ENCODE measurements around the gene LYPD8. TPM values are rescaled to one million over a fixed set of nuclear protein-coding genes. Genes with fewer than 3 reads are reported as not detected.

The LYPD8 gene
- total RNA-seq, 1 donor from 2014 or later, result not detected

- DNase-seq (ENCODE audit: low read depth) (no peak), FAIRE-seq (no peak)
- Mint-ChIP-seq H3K4me1 (ENCODE audit: low read depth, unreplicated experiment) (no peaks in the 10 kb centered on the region), H3K27me3 (ENCODE audit: low read depth, unreplicated experiment) (no peaks in the 10 kb centered on the region), H3K27ac (ENCODE audit: unreplicated experiment) (no peak overlapping the region), H3K4me3 (ENCODE audit: unreplicated experiment) (no peak overlapping the region), H3K9me3 (ENCODE audit: unreplicated experiment) (peaks cover 17% of the 10 kb centered on the region), H3K36me3 (ENCODE audit: low read depth, unreplicated experiment) (no peaks in the 10 kb centered on the region)
- H3K4me2 ChIP-seq (ENCODE audit: low read length), result no peak overlapping the region
- no peak overlapping the region for H3K4me3 ChIP-seq (ENCODE audit: insufficient read depth, low read depth, low read length)
- H3K9ac ChIP-seq (ENCODE audit: low read length), result no peak overlapping the region
- no peak overlapping the region for H3K27ac ChIP-seq (ENCODE audit: low read depth, low read length)
- H3K27me3 ChIP-seq (ENCODE audit: insufficient read depth, low read length), result no peaks in the 10 kb centered on the region
- H3K9me3 ChIP-seq (ENCODE audit: insufficient read depth, low read depth, low read length), result no peaks in the 10 kb centered on the region
- TF ChIP-seq, protein P1, sequence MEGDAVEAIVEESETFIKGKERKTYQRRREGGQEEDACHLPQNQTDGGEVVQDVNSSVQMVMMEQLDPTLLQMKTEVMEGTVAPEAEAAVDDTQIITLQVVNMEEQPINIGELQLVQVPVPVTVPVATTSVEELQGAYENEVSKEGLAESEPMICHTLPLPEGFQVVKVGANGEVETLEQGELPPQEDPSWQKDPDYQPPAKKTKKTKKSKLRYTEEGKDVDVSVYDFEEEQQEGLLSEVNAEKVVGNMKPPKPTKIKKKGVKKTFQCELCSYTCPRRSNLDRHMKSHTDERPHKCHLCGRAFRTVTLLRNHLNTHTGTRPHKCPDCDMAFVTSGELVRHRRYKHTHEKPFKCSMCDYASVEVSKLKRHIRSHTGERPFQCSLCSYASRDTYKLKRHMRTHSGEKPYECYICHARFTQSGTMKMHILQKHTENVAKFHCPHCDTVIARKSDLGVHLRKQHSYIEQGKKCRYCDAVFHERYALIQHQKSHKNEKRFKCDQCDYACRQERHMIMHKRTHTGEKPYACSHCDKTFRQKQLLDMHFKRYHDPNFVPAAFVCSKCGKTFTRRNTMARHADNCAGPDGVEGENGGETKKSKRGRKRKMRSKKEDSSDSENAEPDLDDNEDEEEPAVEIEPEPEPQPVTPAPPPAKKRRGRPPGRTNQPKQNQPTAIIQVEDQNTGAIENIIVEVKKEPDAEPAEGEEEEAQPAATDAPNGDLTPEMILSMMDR (IDR thresholded peaks at IDR 0.05; ENCODE audit: insufficient read depth, low read depth, low read length), result no peak
- no peak for TF ChIP-seq EZH2 (IDR thresholded peaks at IDR 0.05; ENCODE audit: insufficient read depth, low read length)
- no peaks in the 10 kb centered on the region for H3K36me3 ChIP-seq (ENCODE audit: insufficient read depth, low read length)
- no peaks in the 10 kb centered on the region for H3K4me1 ChIP-seq (ENCODE audit: insufficient read depth, low read length)
- H3K79me2 ChIP-seq (ENCODE audit: insufficient read depth, low read length), result no peaks in the 10 kb centered on the region
- no peaks in the 10 kb centered on the region for H4K20me1 ChIP-seq (ENCODE audit: insufficient read depth, low read length)
- no peak overlapping the region for H2AFZ ChIP-seq (ENCODE audit: low read depth, low read length)
Observed at GRCh38 chr1:248782416-248783141, 27.0 kb upstream of the LYPD8 start.

DNA sequence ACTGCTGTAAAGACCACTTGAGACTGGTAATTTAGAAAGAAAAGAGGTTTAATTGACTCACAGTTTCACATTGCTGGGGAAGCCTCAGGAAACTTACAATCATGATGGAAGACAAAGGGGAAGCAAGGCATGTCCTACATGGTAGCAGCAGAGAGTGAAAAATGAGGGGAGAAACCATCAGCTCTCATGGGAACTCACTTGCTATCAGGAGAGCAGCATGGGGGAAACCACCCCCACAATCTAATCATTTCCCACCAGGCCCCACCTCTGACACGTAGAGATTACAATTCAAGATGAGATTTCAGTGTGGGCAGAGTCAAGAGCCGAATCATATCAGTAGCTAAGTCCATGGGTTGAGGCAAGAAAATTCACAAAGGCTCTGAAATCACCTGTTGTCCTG lies 23.8 kb upstream of the LYPD8 start:
- Histone ChIP-seq H3K27ac (ENCODE audit: low read depth, low read length) (no peak overlapping the region), H4K20me1 (ENCODE audit: insufficient read depth, low read length) (no peaks in the 10 kb centered on the region), H3K4me1 (ENCODE audit: insufficient read depth, low read length) (no peaks in the 10 kb centered on the region), H3K9ac (ENCODE audit: low read length) (no peak overlapping the region), H3K9me3 (ENCODE audit: insufficient read depth, low read depth, low read length) (no peaks in the 10 kb centered on the region), H3K4me2 (ENCODE audit: low read length) (no peak overlapping the region), H3K27me3 (ENCODE audit: insufficient read depth, low read length) (no peaks in the 10 kb centered on the region), H3K4me3 (ENCODE audit: insufficient read depth, low read depth, low read length) (no peak overlapping the region), H2AFZ (ENCODE audit: low read depth, low read length) (no peak overlapping the region), H3K36me3 (ENCODE audit: insufficient read depth, low read length) (no peaks in the 10 kb centered on the region), H3K79me2 (ENCODE audit: insufficient read depth, low read length) (no peaks in the 10 kb centered on the region)
- Mint-ChIP-seq H3K4me3 (ENCODE audit: unreplicated experiment) (no peak overlapping the region), H3K4me1 (ENCODE audit: low read depth, unreplicated experiment) (no peaks in the 10 kb centered on the region), H3K9me3 (ENCODE audit: unreplicated experiment) (peaks cover 22% of the 10 kb centered on the region), H3K36me3 (ENCODE audit: low read depth, unreplicated experiment) (no peaks in the 10 kb centered on the region), H3K27me3 (ENCODE audit: low read depth, unreplicated experiment) (no peaks in the 10 kb centered on the region), H3K27ac (ENCODE audit: unreplicated experiment) (no peak overlapping the region)
- TF ChIP-seq EZH2 (IDR thresholded peaks at IDR 0.05; ENCODE audit: insufficient read depth, low read length), result no peak
- TF ChIP-seq, protein P1 (IDR thresholded peaks at IDR 0.05; ENCODE audit: insufficient read depth, low read depth, low read length), result no peak
- FAIRE-seq (no peak), DNase-seq (ENCODE audit: low read depth) (no peak)

GRCh38 chr1:248778906-248779305 lies 23.3 kb upstream of the LYPD8 start:
- Histone ChIP-seq H3K4me3 (ENCODE audit: insufficient read depth, low read depth, low read length) (no peak overlapping the region), H4K20me1 (ENCODE audit: insufficient read depth, low read length) (no peaks in the 10 kb centered on the region), H3K79me2 (ENCODE audit: insufficient read depth, low read length) (no peaks in the 10 kb centered on the region), H3K9me3 (ENCODE audit: insufficient read depth, low read depth, low read length) (no peaks in the 10 kb centered on the region), H3K4me2 (ENCODE audit: low read length) (no peak overlapping the region), H3K27me3 (ENCODE audit: insufficient read depth, low read length) (no peaks in the 10 kb centered on the region), H3K36me3 (ENCODE audit: insufficient read depth, low read length) (no peaks in the 10 kb centered on the region), H3K9ac (ENCODE audit: low read length) (no peak overlapping the region), H2AFZ (ENCODE audit: low read depth, low read length) (no peak overlapping the region), H3K4me1 (ENCODE audit: insufficient read depth, low read length) (no peaks in the 10 kb centered on the region), H3K27ac (ENCODE audit: low read depth, low read length) (no peak overlapping the region)
- no peaks in the 10 kb centered on the region for H3K4me1 Mint-ChIP-seq (ENCODE audit: low read depth, unreplicated experiment)
- peaks cover 22% of the 10 kb centered on the region for H3K9me3 Mint-ChIP-seq (ENCODE audit: unreplicated experiment)
- H3K27ac Mint-ChIP-seq (ENCODE audit: unreplicated experiment), result no peak overlapping the region
- H3K27me3 Mint-ChIP-seq (ENCODE audit: low read depth, unreplicated experiment), result no peaks in the 10 kb centered on the region
- no peaks in the 10 kb centered on the region for H3K36me3 Mint-ChIP-seq (ENCODE audit: low read depth, unreplicated experiment)
- no peak overlapping the region for H3K4me3 Mint-ChIP-seq (ENCODE audit: unreplicated experiment)
- no peak for FAIRE-seq
- DNase-seq (ENCODE audit: low read depth), result no peak
- TF ChIP-seq, protein P1 (IDR thresholded peaks at IDR 0.05; ENCODE audit: insufficient read depth, low read depth, low read length), result no peak
- TF ChIP-seq EZH2 (IDR thresholded peaks at IDR 0.05; ENCODE audit: insufficient read depth, low read length), result no peak
